Measurements from ENCODE around the gene OR1D5.
"Not testable (repeated sequence)": the region's sequence is repeated elsewhere in the genome, so short reads cannot be mapped to it uniquely, and the experiment has no call there.

The OR1D5 gene

GRCh38 chr17:3032258-3033247 lies 30.9 kb downstream of the OR1D5 start:
- no peak for DNase-seq

- not testable (repeated sequence) for DNase-seq
Measured at GRCh38 chr17:3030852-3031470, 32.4 kb downstream of the OR1D5 start.

GRCh38 chr17:3030096-3030495 lies 33.3 kb downstream of the OR1D5 start:
- DNase-seq, result no peak

GRCh38 chr17:3029213-3029913 lies 34.0 kb downstream of the OR1D5 start:
- no peak for DNase-seq

GRCh38 chr17:3027786-3028532 lies 35.4 kb downstream of the OR1D5 start:
- DNase-seq, result peak; percentile 1

- peak; percentile 11 for DNase-seq
Measured at GRCh38 chr17:3026856-3027751, 36.3 kb downstream of the OR1D5 start.

GRCh38 chr17:3026125-3026855 lies 37.1 kb downstream of the OR1D5 start:
- DNase-seq, result peak; percentile 4

GRCh38 chr17:3025421-3026124 lies 37.8 kb downstream of the OR1D5 start:
- DNase-seq, result peak; percentile 10

GRCh38 chr17:3024346-3024745 lies 39.1 kb downstream of the OR1D5 start:
- no peak for DNase-seq

- no peak for DNase-seq
Measured at GRCh38 chr17:3022197-3022596, 41.2 kb downstream of the OR1D5 start.

- DNase-seq, result no peak
Measured at GRCh38 chr17:3020381-3020780, 43.0 kb downstream of the OR1D5 start.

GRCh38 chr17:3019761-3020160 lies 43.6 kb downstream of the OR1D5 start:
- no peak for DNase-seq

GRCh38 chr17:3017936-3018335 lies 45.5 kb downstream of the OR1D5 start:
- DNase-seq, result no peak

GRCh38 chr17:3015890-3016289 lies 47.5 kb downstream of the OR1D5 start:
- no peak for DNase-seq

- DNase-seq, result peak; percentile 63
Measured at GRCh38 chr17:3012926-3013581, 50.4 kb downstream of the OR1D5 start.
